Eye (tissue), 1 donor: ENCODE measurements around the gene STX8.
"Not testable (repeated sequence)": the region's sequence is repeated elsewhere in the genome, so short reads cannot be mapped to it uniquely, and the experiment has no call there.

ENCODE experiments used
- DNase-seq: peaks from one replicate; pipeline ENCODE4 v3.0.0-alpha.2; 2015

STX8 gene

GRCh38 chr17:9575381-9576101 is at the start of gene STX8:
STX8 (minus strand) TSS chr17:9575820; CDS start chr17:9575808, 12 bp downstream.
- peak; percentile 93 for DNase-seq

GRCh38 chr17:9622961-9623360 is 47.3 kb upstream of the STX8 start:
- DNase-seq = no peak

GRCh38 chr17:9615486-9615885 is 39.9 kb upstream of the STX8 start:
- no peak for DNase-seq

GRCh38 chr17:9612006-9612405 is 36.4 kb upstream of the STX8 start:
- DNase-seq = peak; percentile 16

GRCh38 chr17:9611557-9611956 is 35.9 kb upstream of the STX8 start:
- DNase-seq = no peak

GRCh38 chr17:9607058-9607457 is 31.4 kb upstream of the STX8 start:
- DNase-seq = not testable (repeated sequence)

- DNase-seq = no peak
These were observed 30.8 kb upstream of the STX8 start for GRCh38 chr17:9606453-9606852.

GRCh38 chr17:9604583-9604982 is 29.0 kb upstream of the STX8 start:
- DNase-seq = not testable (repeated sequence)

GRCh38 chr17:9598661-9599060 is 23.0 kb upstream of the STX8 start:
- no peak for DNase-seq

- not testable (repeated sequence) for DNase-seq
These were observed 22.0 kb upstream of the STX8 start for GRCh38 chr17:9597638-9598037.

GRCh38 chr17:9594065-9594464 is 18.4 kb upstream of the STX8 start:
- DNase-seq = no peak

GRCh38 chr17:9587969-9588656 is 12.5 kb upstream of the STX8 start:
- no peak for DNase-seq

- DNase-seq = no peak
These were observed 1.7 kb upstream of the STX8 start for GRCh38 chr17:9577373-9577709.

GRCh38 chr17:9576521-9577372 is 1.1 kb upstream of the STX8 start, which contains the start of gene CFAP52:
CFAP52 (plus strand) TSS chr17:9576642; CDS start chr17:9576696, 54 bp downstream.
- DNase-seq = peak; percentile 93

- DNase-seq = no peak
These were observed 4.4 kb downstream of the STX8 start for GRCh38 chr17:9571201-9571600.

- DNase-seq = no peak
These were observed 6.5 kb downstream of the STX8 start for GRCh38 chr17:9568957-9569588.

- DNase-seq = no peak
These were observed 7.6 kb downstream of the STX8 start for GRCh38 chr17:9568004-9568403.

- DNase-seq = not testable (repeated sequence)
These were observed 8.9 kb downstream of the STX8 start for GRCh38 chr17:9566739-9567138.

- DNase-seq = no peak
These were observed 9.6 kb downstream of the STX8 start for GRCh38 chr17:9566067-9566466.

- DNase-seq = no peak
These were observed 11.5 kb downstream of the STX8 start for GRCh38 chr17:9564104-9564503.

GRCh38 chr17:9557857-9558256 is 17.8 kb downstream of the STX8 start:
- DNase-seq = no peak

- no peak for DNase-seq
These were observed 18.4 kb downstream of the STX8 start for GRCh38 chr17:9557161-9557755.

GRCh38 chr17:9554715-9555114 is 20.9 kb downstream of the STX8 start:
- DNase-seq = peak; percentile 68
